Activated CD4-positive, alpha-beta memory T cell treated with anti-CD3 and anti-CD28 coated beads for 36 hours (primary cell): Measurements from ENCODE around the gene DDX55. TPM values are rescaled to one million over a fixed set of nuclear protein-coding genes. Genes with fewer than 3 reads are reported as not detected.

ENCODE experiments used
- CTCF ChIA-PET: fragments of 350-600 bp; sonication (Branson Sonifier 250); formaldehyde crosslinking; loops from one replicate; lab custom pipeline; 2021; ENCODE audit warnings: antibody characterized with exemption, inconsistent platforms; lab: Charles Lee
- POLR2A ChIA-PET: fragments of 350-600 bp; sonication (Branson Sonifier 250); formaldehyde crosslinking; loops from one replicate; lab custom pipeline; 2021; ENCODE audit warnings: antibody characterized with exemption; lab: Charles Lee
- DNase-seq: peaks from one replicate; pipeline ENCODE4 v3.0.0-alpha.2; 2020
- H3K27ac Mint-ChIP-seq: one replicate; pipeline ENCODE4 v1.8.0; 2021; ENCODE audit warnings: mixed read lengths
- H3K27me3 Mint-ChIP-seq: one replicate; pipeline ENCODE4 v1.8.0; 2021; ENCODE audit warnings: mixed read lengths
- H3K36me3 Mint-ChIP-seq: one replicate; pipeline ENCODE4 v1.8.0; 2021; ENCODE audit warnings: mixed read lengths
- H3K4me1 Mint-ChIP-seq: one replicate; pipeline ENCODE4 v1.8.0; 2021; ENCODE audit warnings: low read depth, mixed read lengths
- H3K4me3 Mint-ChIP-seq: one replicate; pipeline ENCODE4 v1.8.0; 2021; ENCODE audit warnings: mild to moderate bottlenecking, mixed read lengths
- H3K9me3 Mint-ChIP-seq: one replicate; pipeline ENCODE4 v1.8.0; 2021; ENCODE audit warnings: mixed read lengths
- intact Hi-C: fragments of 100-400 bp; cut with micrococcal nuclease; formaldehyde crosslinking; loops from one replicate; pipeline ENCODE4 v1.15.1; 2023
- total RNA-seq, 2 experiments: library from RNA; stranded (reverse); gene quantifications; one replicate each; pipeline ENCODE4 v1.2.3, GENCODE V29; 2021

The DDX55 gene
- total RNA-seq, 2 experiments from 2014 or later = 44.0 to 45.1 TPM

DNA sequence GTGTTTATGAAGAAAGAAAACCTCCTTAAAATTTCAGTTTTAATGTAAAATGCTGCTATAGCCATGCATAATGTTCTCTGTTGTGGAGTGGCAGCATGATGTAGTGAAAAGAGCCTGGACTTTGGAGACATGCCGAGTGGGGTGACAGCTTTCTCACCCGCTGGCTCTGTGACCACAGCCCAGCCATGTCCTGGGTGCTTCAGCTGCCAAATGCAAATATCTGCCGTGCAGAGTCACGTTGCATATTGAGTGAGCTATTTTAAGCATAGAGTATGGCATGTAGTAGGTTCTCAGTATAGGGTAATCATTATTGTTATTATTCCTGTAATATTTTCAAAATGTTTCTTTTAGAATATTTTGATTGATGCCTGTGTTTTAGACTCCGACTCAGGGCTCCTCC is 53.5 kb downstream of the DDX55 start:
- H3K27me3 Mint-ChIP-seq = no peaks in the 10 kb centered on the region
- H3K4me3 Mint-ChIP-seq = no peak overlapping the region
- H3K27ac Mint-ChIP-seq = no peak overlapping the region
- peaks cover 44% of the 10 kb centered on the region for H3K36me3 Mint-ChIP-seq
- POLR2A ChIA-PET = no interaction called here
- peaks cover 15% of the 10 kb centered on the region for H3K4me1 Mint-ChIP-seq
- intact Hi-C loops = no loop called here
- no peaks in the 10 kb centered on the region for H3K9me3 Mint-ChIP-seq
- CTCF ChIA-PET = no interaction called here
- no peak for DNase-seq

GRCh38 chr12:123656392-123656791 is 54.5 kb downstream of the DDX55 start:
- H3K27me3 Mint-ChIP-seq = no peaks in the 10 kb centered on the region
- peaks cover 44% of the 10 kb centered on the region for H3K36me3 Mint-ChIP-seq
- no peak overlapping the region for H3K27ac Mint-ChIP-seq
- POLR2A ChIA-PET = no interaction called here
- CTCF ChIA-PET = no interaction called here
- no peak for DNase-seq
- no peak overlapping the region for H3K4me3 Mint-ChIP-seq
- intact Hi-C loops = no loop called here
- H3K4me1 Mint-ChIP-seq = peaks cover 17% of the 10 kb centered on the region
- no peaks in the 10 kb centered on the region for H3K9me3 Mint-ChIP-seq

DNA sequence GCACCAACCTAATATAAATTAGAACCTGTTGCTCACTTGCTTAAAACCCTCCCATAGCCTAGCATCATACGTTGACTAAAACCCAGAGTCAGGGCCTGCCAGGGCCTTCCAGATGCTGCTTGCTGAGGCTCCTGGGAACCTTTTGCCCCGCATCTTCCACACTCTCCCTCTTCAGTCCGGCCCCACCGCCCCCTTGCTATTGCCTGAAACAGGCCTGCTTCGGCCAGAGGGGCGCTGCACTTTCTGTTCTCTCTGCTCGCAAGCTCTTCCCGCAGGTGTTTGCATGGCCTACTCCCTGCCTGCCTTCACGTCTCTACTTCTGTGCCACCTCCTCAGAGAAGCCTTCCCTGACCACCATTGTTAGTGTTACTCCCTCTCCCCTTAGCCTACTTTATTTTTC is 55.3 kb downstream of the DDX55 start:
- Mint-ChIP-seq H3K27ac (no peak overlapping the region), H3K36me3 (peaks cover 39% of the 10 kb centered on the region), H3K9me3 (no peaks in the 10 kb centered on the region), H3K4me3 (no peak overlapping the region), H3K4me1 (peaks cover 17% of the 10 kb centered on the region), H3K27me3 (no peaks in the 10 kb centered on the region)
- CTCF ChIA-PET = no interaction called here
- no peak for DNase-seq
- intact Hi-C loops = no loop called here
- POLR2A ChIA-PET = no interaction called here

DNA sequence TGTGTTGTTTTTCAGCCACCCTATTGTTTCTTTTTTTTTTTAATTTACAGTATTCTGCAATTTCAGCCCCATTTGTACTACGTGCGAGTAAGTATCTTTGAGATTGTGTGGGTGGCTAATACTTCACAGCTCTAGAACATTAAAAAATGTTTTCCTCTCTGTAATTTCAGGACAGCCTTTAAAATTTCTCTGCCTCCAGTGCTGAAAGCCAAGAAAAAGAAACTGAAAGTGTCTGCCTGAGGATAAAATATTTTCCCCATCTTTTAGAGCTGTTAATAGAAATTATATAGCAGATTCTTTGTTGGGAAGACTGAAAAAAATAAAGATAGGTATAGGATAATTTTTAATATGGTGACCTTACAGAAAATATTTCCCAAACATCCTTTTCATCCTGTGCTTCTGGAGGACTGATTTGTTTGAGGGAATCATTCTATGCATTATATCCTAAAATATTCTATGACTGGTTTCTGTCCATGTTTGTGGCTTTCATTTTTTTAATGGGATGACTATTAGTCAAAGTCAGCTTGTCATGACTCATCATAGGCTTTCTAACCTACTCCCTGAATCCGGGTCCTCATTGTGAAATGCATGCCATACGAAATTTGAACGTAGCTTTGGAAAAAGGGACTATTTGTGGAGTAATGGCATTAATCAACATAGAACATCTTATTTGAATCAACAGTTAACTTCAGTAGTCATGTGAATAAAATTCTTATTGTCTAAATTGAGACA is 58.3 kb downstream of the DDX55 start:
- H3K9me3 Mint-ChIP-seq = no peaks in the 10 kb centered on the region
- peaks cover 36% of the 10 kb centered on the region for H3K36me3 Mint-ChIP-seq
- H3K27me3 Mint-ChIP-seq = no peaks in the 10 kb centered on the region
- ChIA-PET POLR2A (interaction anchor here (0.6 kb wide), 1 partner anchor 53 kb away, joined by 3 read pairs; no protein-coding TSS in a partner anchor), CTCF (no interaction called here)
- peaks cover 17% of the 10 kb centered on the region for H3K4me1 Mint-ChIP-seq
- intact Hi-C loops = no loop called here
- H3K4me3 Mint-ChIP-seq = no peak overlapping the region
- H3K27ac Mint-ChIP-seq = peak overlapping the region; percentile 64
- no peak for DNase-seq

- Mint-ChIP-seq H3K9me3 (no peaks in the 10 kb centered on the region), H3K4me1 (peaks cover 13% of the 10 kb centered on the region), H3K36me3 (peaks cover 8% of the 10 kb centered on the region), H3K27me3 (no peaks in the 10 kb centered on the region), H3K27ac (no peak overlapping the region), H3K4me3 (no peak overlapping the region)
- intact Hi-C loops = no loop called here
- ChIA-PET POLR2A (no interaction called here), CTCF (no interaction called here)
- DNase-seq = no peak
These were observed 65.9 kb downstream of the DDX55 start for GRCh38 chr12:123667771-123668170.

Other genes with a start within 250 kb of the DDX55 start
- gene SBNO1, start 237.3 kb upstream of the DDX55 start, total RNA-seq = 10 to 100 TPM; 49.9 to 50.6 TPM
- gene KMT5A, start 218.0 kb upstream of the DDX55 start, total RNA-seq = 10 to 100 TPM; 59.9 to 62.0 TPM
- 10 to 100 TPM; 15.4 to 16.6 TPM for gene RILPL2, start 165.4 kb upstream of the DDX55 start, total RNA-seq
- 10 to 100 TPM; 28.6 to 30.6 TPM for gene SNRNP35, start 144.0 kb upstream of the DDX55 start, total RNA-seq
- gene RILPL1, start 68.4 kb upstream of the DDX55 start, total RNA-seq = 1 to 10 TPM; 4.0 to 4.8 TPM
- gene TMED2, start 17.5 kb upstream of the DDX55 start, total RNA-seq = 100 to 1,000 TPM; 150 to 161 TPM
- 10 to 100 TPM; 51.7 to 61.9 TPM for gene EIF2B1, start 31.6 kb downstream of the DDX55 start, total RNA-seq
- 10 to 100 TPM; 57.2 to 58.4 TPM for gene GTF2H3, start 31.7 kb downstream of the DDX55 start, total RNA-seq
- gene TCTN2, start 69.0 kb downstream of the DDX55 start, total RNA-seq = 1 to 10 TPM; 3.7 to 3.8 TPM
- gene ATP6V0A2, start 110.3 kb downstream of the DDX55 start, total RNA-seq = 10 to 100 TPM; 82.3 to 83.4 TPM
- gene DNAH10, start 160.2 kb downstream of the DDX55 start, total RNA-seq = under 1 TPM; 0.10 to 0.19 TPM